DMS 273 treated with DMSO at 0.1 percent for 48 hours (cell line): Measurements from ENCODE around the gene BCL11A.

ENCODE experiments used
- DNase-seq: peaks from one replicate; lab custom pipeline; 2025; lab: John Stamatoyannopoulos, UW

The BCL11A gene

GRCh38 chr2:60461421-60462108, 91.9 kb downstream of the BCL11A start:
- no peak for DNase-seq

- no peak for DNase-seq
Observed at GRCh38 chr2:60460577-60461420, 92.7 kb downstream of the BCL11A start.

GRCh38 chr2:60459851-60460250, 93.6 kb downstream of the BCL11A start:
- no peak for DNase-seq

GRCh38 chr2:60456115-60456770, 97.2 kb downstream of the BCL11A start:
- DNase-seq, result no peak

- no peak for DNase-seq
Observed at GRCh38 chr2:60453872-60454271, 99.6 kb downstream of the BCL11A start.

- DNase-seq, result no peak
Observed at GRCh38 chr2:60453301-60453700, 100.2 kb downstream of the BCL11A start.

- no peak for DNase-seq
Observed at GRCh38 chr2:60450488-60450887, 103.0 kb downstream of the BCL11A start.

- DNase-seq, result no peak
Observed at GRCh38 chr2:60447943-60448342, 105.5 kb downstream of the BCL11A start.

- no peak for DNase-seq
Observed at GRCh38 chr2:60446413-60447267, 106.8 kb downstream of the BCL11A start.

GRCh38 chr2:60445684-60446179, 107.7 kb downstream of the BCL11A start:
- peak; percentile 15 for DNase-seq

GRCh38 chr2:60442608-60443007, 110.8 kb downstream of the BCL11A start:
- no peak for DNase-seq

- DNase-seq, result no peak
Observed at GRCh38 chr2:60441800-60442199, 111.7 kb downstream of the BCL11A start.

GRCh38 chr2:60440767-60441163, 112.7 kb downstream of the BCL11A start:
- no peak for DNase-seq

GRCh38 chr2:60440079-60440766, 113.2 kb downstream of the BCL11A start:
- no peak for DNase-seq

- DNase-seq, result no peak
Observed at GRCh38 chr2:60439219-60439974, 114.1 kb downstream of the BCL11A start.

- no peak for DNase-seq
Observed at GRCh38 chr2:60438653-60439052, 114.8 kb downstream of the BCL11A start.

- no peak for DNase-seq
Observed at GRCh38 chr2:60438131-60438530, 115.3 kb downstream of the BCL11A start.

GRCh38 chr2:60437080-60437696, 116.3 kb downstream of the BCL11A start:
- no peak for DNase-seq

- DNase-seq, result no peak
Observed at GRCh38 chr2:60433018-60433596, 120.3 kb downstream of the BCL11A start.
